ENCODE results near the gene CBLB. TPM values are rescaled to one million over a fixed set of nuclear protein-coding genes. Genes with fewer than 3 reads are reported as not detected.
"Not testable (repeated sequence)": the region's sequence is repeated elsewhere in the genome, so short reads cannot be mapped to it uniquely, and the experiment has no call there.

Gene CBLB
- total RNA-seq, 2 experiments from 2014 or later, result 142 to 144 TPM

- POLR2A ChIA-PET, result no interaction called here
- CTCF ChIA-PET, result no interaction called here
These were observed 97.4 kb downstream of the CBLB start for GRCh38 chr3:105771392-105771791.

- ChIA-PET POLR2A (no interaction called here), CTCF (no interaction called here)
These were observed 98.4 kb downstream of the CBLB start for GRCh38 chr3:105770410-105770809.

- ChIA-PET POLR2A (no interaction called here), CTCF (no interaction called here)
These were observed 101.0 kb downstream of the CBLB start for GRCh38 chr3:105767776-105768175.

GRCh38 chr3:105767216-105767615 lies 101.6 kb downstream of the CBLB start:
- CTCF ChIA-PET, result no interaction called here
- POLR2A ChIA-PET, result no interaction called here

- POLR2A ChIA-PET, result no interaction called here
These were observed 103.5 kb downstream of the CBLB start for GRCh38 chr3:105765308-105765639.

GRCh38 chr3:105764378-105765307 lies 104.2 kb downstream of the CBLB start:
- CTCF ChIA-PET, result no interaction called here
- POLR2A ChIA-PET, result no interaction called here

More at GRCh38 chr3:105765308-105765639, 103.5 kb downstream of the CBLB start:
- CTCF ChIA-PET, result no interaction called here

GRCh38 chr3:105763659-105764036 lies 105.2 kb downstream of the CBLB start:
- CTCF ChIA-PET, result no interaction called here

GRCh38 chr3:105762749-105763658 lies 105.8 kb downstream of the CBLB start:
- POLR2A ChIA-PET, result no interaction called here
- CTCF ChIA-PET, result no interaction called here

More at GRCh38 chr3:105763659-105764036, 105.2 kb downstream of the CBLB start:
- POLR2A ChIA-PET, result no interaction called here

GRCh38 chr3:105762214-105762613 lies 106.6 kb downstream of the CBLB start:
- CTCF ChIA-PET, POLR2A ChIA-PET: not testable (repeated sequence)

GRCh38 chr3:105759442-105760078 lies 109.3 kb downstream of the CBLB start:
- POLR2A ChIA-PET, result no interaction called here
- CTCF ChIA-PET, result no interaction called here

- ChIA-PET POLR2A (no interaction called here), CTCF (no interaction called here)
These were observed 110.4 kb downstream of the CBLB start for GRCh38 chr3:105758451-105758850.

- ChIA-PET POLR2A (no interaction called here), CTCF (no interaction called here)
These were observed 113.5 kb downstream of the CBLB start for GRCh38 chr3:105755121-105755886.

- ChIA-PET CTCF (no interaction called here), POLR2A (no interaction called here)
These were observed 115.9 kb downstream of the CBLB start for GRCh38 chr3:105752791-105753415.

GRCh38 chr3:105747696-105748095 lies 121.1 kb downstream of the CBLB start:
- CTCF ChIA-PET, result no interaction called here

GRCh38 chr3:105747060-105747541 lies 121.7 kb downstream of the CBLB start:
- CTCF ChIA-PET, result no interaction called here

More at GRCh38 chr3:105747696-105748095, 121.1 kb downstream of the CBLB start:
- POLR2A ChIA-PET, result no interaction called here

GRCh38 chr3:105746231-105746996 lies 122.4 kb downstream of the CBLB start:
- ChIA-PET POLR2A (no interaction called here), CTCF (no interaction called here)

More at GRCh38 chr3:105747060-105747541, 121.7 kb downstream of the CBLB start:
- POLR2A ChIA-PET, result no interaction called here

GRCh38 chr3:105745046-105745445 lies 123.8 kb downstream of the CBLB start:
- CTCF ChIA-PET, result no interaction called here
- POLR2A ChIA-PET, result no interaction called here

- ChIA-PET CTCF (no interaction called here), POLR2A (no interaction called here)
These were observed 124.6 kb downstream of the CBLB start for GRCh38 chr3:105744202-105744601.

GRCh38 chr3:105733356-105733755 lies 135.5 kb downstream of the CBLB start:
- POLR2A ChIA-PET, result no interaction called here
- CTCF ChIA-PET, result no interaction called here
